Measurements from ENCODE around the gene TFPI.

Gene TFPI

GRCh38 chr2:187502467-187502866 lies 51.8 kb downstream of the TFPI start:
- DNase-seq, result no peak

GRCh38 chr2:187500585-187501359 lies 53.5 kb downstream of the TFPI start:
- no peak for DNase-seq

GRCh38 chr2:187499941-187500532 lies 54.2 kb downstream of the TFPI start:
- DNase-seq, result peak; percentile 22

- no peak for DNase-seq
Observed at GRCh38 chr2:187497858-187498463, 56.3 kb downstream of the TFPI start.

GRCh38 chr2:187497140-187497539 lies 57.1 kb downstream of the TFPI start:
- no peak for DNase-seq

- DNase-seq, result no peak
Observed at GRCh38 chr2:187495324-187495723, 58.9 kb downstream of the TFPI start.

- no peak for DNase-seq
Observed at GRCh38 chr2:187493877-187494568, 60.2 kb downstream of the TFPI start.

- no peak for DNase-seq
Observed at GRCh38 chr2:187493180-187493579, 61.1 kb downstream of the TFPI start.

- DNase-seq, result no peak
Observed at GRCh38 chr2:187486241-187486640, 68.0 kb downstream of the TFPI start.

GRCh38 chr2:187485523-187485922 lies 68.7 kb downstream of the TFPI start:
- DNase-seq, result no peak

GRCh38 chr2:187483537-187483936 lies 70.7 kb downstream of the TFPI start:
- DNase-seq, result no peak

- no peak for DNase-seq
Observed at GRCh38 chr2:187482796-187483195, 71.4 kb downstream of the TFPI start.

- DNase-seq, result no peak
Observed at GRCh38 chr2:187481543-187481942, 72.7 kb downstream of the TFPI start.

GRCh38 chr2:187478719-187479118 lies 75.5 kb downstream of the TFPI start:
- no peak for DNase-seq

- DNase-seq, result no peak
Observed at GRCh38 chr2:187477051-187477450, 77.2 kb downstream of the TFPI start.

- no peak for DNase-seq
Observed at GRCh38 chr2:187475499-187476248, 78.6 kb downstream of the TFPI start.

GRCh38 chr2:187470698-187471097 lies 83.5 kb downstream of the TFPI start:
- DNase-seq, result no peak

- DNase-seq, result no peak
Observed at GRCh38 chr2:187469538-187469937, 84.7 kb downstream of the TFPI start.

- DNase-seq, result no peak
Observed at GRCh38 chr2:187468262-187468661, 86.0 kb downstream of the TFPI start.

GRCh38 chr2:187466129-187466792 lies 88.0 kb downstream of the TFPI start:
- DNase-seq, result no peak

GRCh38 chr2:187462839-187463238 lies 91.4 kb downstream of the TFPI start:
- no peak for DNase-seq
